Vagina (tissue), 1 donor: ENCODE data around the gene SLC35D1. TPM values are rescaled to one million over a fixed set of nuclear protein-coding genes. Genes with fewer than 3 reads are reported as not detected.

Experiments used
- small RNA-seq: library from RNA; depleted of rRNA; stranded (forward); fragments of <200 nt; gene quantifications from one replicate; pipeline ENCODE3, GENCODE V24; 2016
- total RNA-seq: library from RNA; depleted of rRNA; stranded (reverse); fragments of >200 nt; gene quantifications from one replicate; pipeline ENCODE4 v1.2.3, GENCODE V29; 2016

Gene SLC35D1
- total RNA-seq, 1 donor from 2014 or later = 13.3 TPM

Small RNAs within 50 kb of the gene (small RNA-seq; reads per million reads assigned to genes)
- gene RF00322 = not detected

Other genes with a start within 250 kb of the SLC35D1 start
- gene DNAI4, start 129.3 kb downstream of the SLC35D1 start, total RNA-seq = 10.3 TPM
- 39.5 TPM for gene MIER1, start 129.2 kb downstream of the SLC35D1 start, total RNA-seq
- not detected for gene C1orf141, start 80.8 kb upstream of the SLC35D1 start, total RNA-seq
- not detected for gene IL23R, start 112.3 kb upstream of the SLC35D1 start, total RNA-seq